ENCODE data around the gene SORCS2.

- no peak for TF ChIP-seq CTCF (IDR thresholded peaks at IDR 0.05; ENCODE audit: low read depth, low read length)
- TF ChIP-seq EZH2phosphoT487 (IDR thresholded peaks at IDR 0.05; ENCODE audit: low read depth) = no peak
Observed at GRCh38 chr4:7542781-7543180, 350.4 kb downstream of the SORCS2 start.
